ENCODE data around the gene GABRR2.

GABRR2 gene

GRCh38 chr6:89315249-89315885 is at the start of gene GABRR2:
Gene GABRR2 (minus strand): TSS chr6:89315299. CDS start chr6:89315165, 134 bp downstream.
- DNase-seq (ENCODE audit: low spot score) = no peak

GRCh38 chr6:89364586-89364985 is 49.5 kb upstream of the GABRR2 start:
- no peak for DNase-seq (ENCODE audit: low spot score)

DNA sequence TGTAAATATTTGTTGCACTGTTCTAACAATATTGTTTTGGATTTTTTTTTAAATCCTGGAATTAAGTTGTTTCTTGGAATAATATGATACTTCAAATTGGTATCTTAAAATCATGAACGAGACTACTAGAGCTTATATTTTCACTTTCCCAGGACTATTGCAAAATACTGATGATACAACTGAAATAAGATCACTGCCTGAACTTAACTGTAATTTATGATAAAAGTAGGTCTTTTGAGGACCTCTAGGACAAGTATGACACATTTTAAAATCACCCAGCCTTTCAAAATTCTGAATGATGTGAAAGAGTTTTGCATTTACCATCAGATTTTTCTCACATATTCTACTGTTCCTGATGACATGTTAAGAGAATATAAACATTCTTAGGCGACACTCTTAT is 46.1 kb upstream of the GABRR2 start:
- no peak for DNase-seq (ENCODE audit: low spot score)

- DNase-seq (ENCODE audit: low spot score) = no peak
These were observed 45.4 kb upstream of the GABRR2 start for GRCh38 chr6:89360415-89360999.

- DNase-seq (ENCODE audit: low spot score) = no peak
These were observed 44.5 kb upstream of the GABRR2 start for GRCh38 chr6:89359561-89359960.

DNA sequence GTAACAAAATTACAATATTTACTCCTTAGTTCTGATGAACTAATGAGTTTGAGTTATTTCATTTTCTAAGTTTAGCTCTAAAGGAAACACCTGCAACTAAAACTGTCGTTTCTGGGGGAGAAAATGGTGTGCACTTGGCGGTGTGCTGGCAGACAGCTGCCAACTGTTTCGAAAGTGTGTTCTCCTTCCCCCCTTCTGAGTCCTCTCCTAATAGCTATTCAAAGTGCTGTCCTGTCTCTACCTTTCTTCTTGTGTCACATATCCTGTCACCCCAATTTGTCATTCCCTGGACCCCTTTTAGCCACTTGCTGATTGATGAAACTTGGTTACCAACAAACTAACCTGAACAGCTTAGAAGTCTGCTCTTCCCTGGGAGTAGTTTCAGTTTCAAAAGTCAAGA is 42.3 kb upstream of the GABRR2 start:
- peak; percentile 24 for DNase-seq (ENCODE audit: low spot score)

GRCh38 chr6:89356642-89357170 is 41.6 kb upstream of the GABRR2 start:
- DNase-seq (ENCODE audit: low spot score) = no peak

- DNase-seq (ENCODE audit: low spot score) = no peak
These were observed 40.6 kb upstream of the GABRR2 start for GRCh38 chr6:89355511-89356194.

- no peak for DNase-seq (ENCODE audit: low spot score)
These were observed 38.7 kb upstream of the GABRR2 start for GRCh38 chr6:89353702-89354392.

DNA sequence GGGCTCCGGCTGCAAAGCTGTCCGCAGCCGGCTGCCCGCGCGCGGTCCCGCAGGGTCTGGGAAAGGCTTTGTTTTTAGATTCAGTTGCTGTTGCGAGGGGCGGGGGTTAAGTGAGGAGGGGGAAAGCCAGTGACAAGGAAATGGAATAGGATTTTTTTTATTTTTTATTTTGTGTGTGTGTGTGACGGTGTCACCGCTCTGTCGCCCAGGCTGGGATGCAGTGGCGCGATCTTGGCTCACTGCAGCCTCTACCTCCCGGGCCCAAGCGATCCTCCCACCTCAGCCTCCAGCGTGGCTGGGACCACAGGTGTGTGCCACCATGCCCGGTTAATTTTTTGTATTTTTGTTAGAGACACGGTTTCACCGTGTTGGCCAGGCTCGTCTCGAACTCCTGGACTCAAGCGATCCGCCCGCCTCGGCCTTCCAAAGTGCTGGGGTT is 38.0 kb upstream of the GABRR2 start:
- no peak for DNase-seq (ENCODE audit: low spot score)

GRCh38 chr6:89352278-89353117 is 37.4 kb upstream of the GABRR2 start, which contains the start of gene UBE2J1:
Gene UBE2J1 (minus strand): TSS chr6:89352722. CDS start chr6:89352569, 153 bp downstream.
- peak; percentile 72 for DNase-seq (ENCODE audit: low spot score)

GRCh38 chr6:89351671-89352277 is 36.7 kb upstream of the GABRR2 start:
- DNase-seq (ENCODE audit: low spot score) = no peak

DNA sequence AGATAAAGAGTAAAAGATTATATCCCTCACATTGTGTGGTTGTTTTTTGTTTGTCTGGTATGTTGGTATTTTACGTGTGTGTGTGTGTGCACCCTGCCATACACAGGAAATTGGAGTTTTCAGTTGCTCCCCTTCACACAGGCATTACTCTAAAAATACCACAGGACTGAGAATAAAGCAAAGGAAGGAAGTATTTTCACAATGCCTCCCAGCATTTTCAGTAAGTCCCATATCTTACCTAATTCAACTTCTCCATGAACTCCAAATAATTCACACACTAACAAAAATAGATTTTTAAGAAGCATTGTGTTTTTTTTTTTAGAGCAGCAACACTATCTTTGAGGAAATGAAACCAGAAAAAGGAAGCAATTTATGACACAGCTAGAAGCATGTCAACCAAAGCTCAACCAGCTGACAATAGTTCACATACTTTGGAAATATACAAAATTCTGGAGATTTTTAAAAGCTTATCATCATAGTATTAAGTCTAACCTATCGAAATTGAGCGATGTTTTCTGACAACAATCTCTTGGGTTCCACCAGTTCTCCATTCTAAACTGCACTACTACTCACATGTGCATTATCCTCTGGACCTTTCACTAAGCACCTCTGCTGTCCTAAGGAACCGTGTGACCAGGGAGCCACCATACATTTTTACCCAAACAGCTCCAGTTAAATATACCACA is 35.3 kb upstream of the GABRR2 start:
- peak; percentile 23 for DNase-seq (ENCODE audit: low spot score)

DNA sequence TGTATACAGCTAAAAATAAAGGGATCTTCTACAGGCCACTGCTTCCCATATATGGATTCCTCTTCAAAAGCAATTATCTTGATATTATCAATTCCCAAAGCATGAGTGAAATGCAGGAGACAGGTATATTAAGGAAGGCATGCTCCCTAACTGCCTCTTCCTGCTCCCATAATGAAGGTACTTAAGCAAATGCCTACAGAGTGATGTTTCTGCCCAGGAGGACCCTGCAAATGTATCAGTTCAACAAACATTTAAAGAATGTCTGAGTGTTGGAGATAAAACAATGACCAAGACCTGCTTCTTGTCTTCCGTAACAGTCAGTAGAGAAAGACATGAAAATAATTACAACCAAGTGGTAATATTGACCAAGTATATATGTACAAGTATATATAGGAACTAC is 33.3 kb upstream of the GABRR2 start:
- DNase-seq (ENCODE audit: low spot score) = no peak

GRCh38 chr6:89347825-89348224 is 32.7 kb upstream of the GABRR2 start:
- DNase-seq (ENCODE audit: low spot score) = no peak

DNA sequence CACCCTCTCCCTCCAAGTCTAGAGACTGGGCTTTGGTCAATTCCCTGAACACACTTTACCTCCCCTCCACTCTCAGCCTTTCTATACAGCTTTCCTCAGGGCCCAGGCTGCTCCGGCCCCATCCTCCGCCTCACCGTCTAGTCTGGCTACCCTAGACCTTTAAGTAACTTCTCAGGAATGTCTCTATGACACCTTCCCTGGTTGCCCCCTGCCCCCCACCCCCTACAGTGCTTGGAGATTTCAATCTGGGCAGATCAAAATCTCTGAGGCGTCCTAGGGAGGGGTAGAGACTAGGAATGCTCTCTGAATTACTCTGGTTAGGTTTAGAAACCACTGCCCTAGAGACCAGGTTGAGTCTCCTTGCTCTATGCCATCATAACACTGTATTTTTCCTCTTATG is 31.3 kb upstream of the GABRR2 start:
- DNase-seq (ENCODE audit: low spot score) = no peak

DNA sequence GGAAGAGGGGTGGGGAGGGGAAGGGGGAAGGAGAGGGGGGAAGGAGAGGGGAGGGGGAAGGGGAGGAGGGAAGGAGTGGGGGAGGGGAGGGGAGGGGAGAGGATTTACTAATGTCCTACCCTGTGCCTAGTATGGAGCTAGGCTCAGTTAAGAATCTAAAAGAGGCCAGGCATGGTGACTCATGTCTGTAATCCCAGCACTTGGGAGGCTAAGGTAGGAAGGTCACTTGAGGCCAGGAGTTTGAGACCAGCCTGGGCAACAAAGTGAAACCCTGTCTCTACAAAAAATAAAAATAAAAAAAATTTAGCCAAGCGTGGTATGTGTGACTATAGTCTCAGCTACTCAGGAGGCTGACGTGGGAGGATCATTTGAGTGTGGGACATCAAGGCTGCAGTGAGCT is 24.5 kb upstream of the GABRR2 start:
- DNase-seq (ENCODE audit: low spot score) = no peak

DNA sequence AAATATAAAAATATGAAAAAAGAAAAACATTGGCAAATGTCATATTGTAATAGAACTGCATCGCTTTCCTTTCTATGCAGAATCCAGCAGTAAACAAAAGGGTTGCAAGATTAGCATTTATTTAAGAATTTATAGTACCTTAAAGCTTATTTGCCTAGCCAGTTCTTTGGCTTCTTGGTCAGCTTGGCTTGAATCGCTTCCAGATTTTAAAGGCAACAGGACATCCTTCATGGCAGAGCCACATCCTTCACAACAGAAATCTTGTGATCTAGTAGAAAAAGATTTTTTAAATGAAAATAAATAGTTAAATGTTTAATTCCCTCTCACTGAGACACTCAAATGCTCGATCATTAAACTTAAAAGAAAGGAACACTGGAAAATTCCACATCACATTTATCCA is 20.1 kb upstream of the GABRR2 start:
- no peak for DNase-seq (ENCODE audit: low spot score)

GRCh38 chr6:89330910-89331309 is 15.8 kb upstream of the GABRR2 start:
- no peak for DNase-seq (ENCODE audit: low spot score)

DNA sequence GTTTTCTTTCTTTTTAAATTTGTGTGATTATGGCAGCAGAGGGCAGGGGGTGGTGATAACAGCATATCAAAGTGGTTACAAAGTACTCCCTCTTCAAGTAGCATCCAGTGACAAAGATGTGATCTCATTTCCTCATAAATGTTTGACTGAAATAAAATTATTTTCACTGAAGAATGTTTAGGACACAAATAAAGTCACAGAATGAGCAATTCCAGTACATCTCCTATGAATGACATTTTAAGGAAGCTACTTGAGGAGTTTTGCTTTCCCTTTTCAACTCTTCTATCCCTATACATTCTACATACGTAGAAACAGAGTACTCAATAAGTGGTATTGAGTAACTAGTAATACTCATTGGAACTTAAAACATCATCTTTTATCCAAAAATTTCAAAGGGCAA is 13.9 kb upstream of the GABRR2 start:
- DNase-seq (ENCODE audit: low spot score) = no peak

- DNase-seq (ENCODE audit: low spot score) = no peak
These were observed 9.2 kb upstream of the GABRR2 start for GRCh38 chr6:89324304-89324703.

Measured in CD4-positive, alpha-beta T cell treated with Interleukin-6 at 100 ng/mL for 8 hours (primary cell).